ENCODE measurements around the gene PSME1. TPM values are rescaled to one million over a fixed set of nuclear protein-coding genes. Genes with fewer than 3 reads are reported as not detected.

PSME1 gene
- total and polyA plus RNA-seq, 2 of the 13 experiments (the other 11 are each of a cell fraction or from before 2014, with no cell fraction given): 159 to 608 TPM

DNA sequence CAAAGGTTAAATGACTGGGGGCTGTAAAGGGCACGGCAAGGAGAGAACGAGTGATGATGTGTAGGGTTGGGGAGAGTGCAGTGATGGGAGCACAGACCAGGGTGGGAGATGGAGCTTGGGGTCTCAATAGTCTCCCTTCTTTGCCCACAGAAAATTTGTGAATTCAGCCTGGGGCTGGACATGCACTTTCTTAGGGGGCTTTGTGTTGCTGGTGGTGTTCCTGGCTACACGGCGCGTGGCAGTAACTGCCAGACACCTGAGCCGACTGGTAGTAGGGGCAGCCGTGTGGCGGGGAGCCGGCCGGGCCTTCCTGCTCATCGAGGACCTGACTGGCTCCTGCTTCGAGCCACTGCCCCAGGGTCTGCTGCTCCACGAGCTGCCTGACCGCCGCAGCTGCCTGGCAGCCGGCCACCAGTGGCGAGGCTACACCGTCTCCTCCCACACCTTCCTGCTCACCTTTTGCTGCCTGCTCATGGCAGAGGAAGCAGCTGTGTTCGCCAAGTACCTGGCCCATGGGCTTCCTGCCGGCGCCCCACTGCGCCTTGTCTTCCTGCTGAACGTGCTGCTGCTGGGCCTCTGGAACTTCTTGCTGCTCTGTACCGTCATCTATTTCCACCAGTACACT is 3.8 kb upstream of the PSME1 start (continued):
- TF ChIP-seq, protein P1, sequence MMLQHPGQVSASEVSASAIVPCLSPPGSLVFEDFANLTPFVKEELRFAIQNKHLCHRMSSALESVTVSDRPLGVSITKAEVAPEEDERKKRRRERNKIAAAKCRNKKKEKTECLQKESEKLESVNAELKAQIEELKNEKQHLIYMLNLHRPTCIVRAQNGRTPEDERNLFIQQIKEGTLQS (CRISPR knock-in tag; IDR thresholded peaks at IDR 0.05): no peak
- 0 out of 2 replicates have a peak, but pooled peaks have one; percentile 13 for TF ChIP-seq KDM2A (CRISPR knock-in tag; IDR thresholded peaks at IDR 0.05; ENCODE audit: borderline replicate concordance, low read depth)
- TF ChIP-seq SOX13 (IDR thresholded peaks at IDR 0.05): no peak
- TF ChIP-seq SOX13 (CRISPR knock-in tag; conservative IDR thresholded peaks at IDR 0.05 in 1 of 2, IDR thresholded peaks at IDR 0.05 in 1 of 2): no peak
- TF ChIP-seq RELA (CRISPR knock-in tag; IDR thresholded peaks at IDR 0.05): no peak
- TF ChIP-seq, protein P2, sequence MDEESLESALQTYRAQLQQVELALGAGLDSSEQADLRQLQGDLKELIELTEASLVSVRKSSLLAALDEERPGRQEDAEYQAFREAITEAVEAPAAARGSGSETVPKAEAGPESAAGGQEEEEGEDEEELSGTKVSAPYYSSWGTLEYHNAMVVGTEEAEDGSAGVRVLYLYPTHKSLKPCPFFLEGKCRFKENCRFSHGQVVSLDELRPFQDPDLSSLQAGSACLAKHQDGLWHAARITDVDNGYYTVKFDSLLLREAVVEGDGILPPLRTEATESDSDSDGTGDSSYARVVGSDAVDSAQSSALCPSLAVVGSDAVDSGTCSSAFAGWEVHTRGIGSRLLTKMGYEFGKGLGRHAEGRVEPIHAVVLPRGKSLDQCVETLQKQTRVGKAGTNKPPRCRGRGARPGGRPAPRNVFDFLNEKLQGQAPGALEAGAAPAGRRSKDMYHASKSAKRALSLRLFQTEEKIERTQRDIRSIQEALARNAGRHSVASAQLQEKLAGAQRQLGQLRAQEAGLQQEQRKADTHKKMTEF (CRISPR knock-in tag; IDR thresholded peaks at IDR 0.05): no peak
- no peak for TF ChIP-seq HNRNPH1 (optimal IDR thresholded peaks at IDR 0.05; ENCODE audit: low read depth, low read length)
- TF ChIP-seq GATA4 (IDR thresholded peaks at IDR 0.05; ENCODE audit: borderline replicate concordance, low read depth): no peak
- TF ChIP-seq GABPA (IDR thresholded peaks at IDR 0.05; ENCODE audit: low read depth, low read length): no peak
- no peak for TF ChIP-seq GABPA (CRISPR knock-in tag; IDR thresholded peaks at IDR 0.05; ENCODE audit: low read depth)
- TF ChIP-seq HMG20A (CRISPR knock-in tag; IDR thresholded peaks at IDR 0.05; ENCODE audit: borderline replicate concordance): no peak
- TF ChIP-seq ZFP62 (CRISPR knock-in tag; IDR thresholded peaks at IDR 0.05): peak; percentile 67; the same call in 1 of the 2 replicates
- no peak for TF ChIP-seq ZNF879 (CRISPR knock-in tag; IDR thresholded peaks at IDR 0.05)
- no peak for TF ChIP-seq NFKBIZ (CRISPR knock-in tag; IDR thresholded peaks at IDR 0.05)
- TF ChIP-seq, protein P3, sequence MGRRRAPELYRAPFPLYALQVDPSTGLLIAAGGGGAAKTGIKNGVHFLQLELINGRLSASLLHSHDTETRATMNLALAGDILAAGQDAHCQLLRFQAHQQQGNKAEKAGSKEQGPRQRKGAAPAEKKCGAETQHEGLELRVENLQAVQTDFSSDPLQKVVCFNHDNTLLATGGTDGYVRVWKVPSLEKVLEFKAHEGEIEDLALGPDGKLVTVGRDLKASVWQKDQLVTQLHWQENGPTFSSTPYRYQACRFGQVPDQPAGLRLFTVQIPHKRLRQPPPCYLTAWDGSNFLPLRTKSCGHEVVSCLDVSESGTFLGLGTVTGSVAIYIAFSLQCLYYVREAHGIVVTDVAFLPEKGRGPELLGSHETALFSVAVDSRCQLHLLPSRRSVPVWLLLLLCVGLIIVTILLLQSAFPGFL (CRISPR knock-in tag; IDR thresholded peaks at IDR 0.05): 0 out of 2 replicates have a peak, but pooled peaks have one; percentile 87
- no peak for TF ChIP-seq ERF (CRISPR knock-in tag; IDR thresholded peaks at IDR 0.05)
- peak; percentile 42; the same call in 1 of the 2 replicates for TF ChIP-seq MTA1 (CRISPR knock-in tag; IDR thresholded peaks at IDR 0.05; ENCODE audit: borderline replicate concordance)
- no peak for TF ChIP-seq NKX3-1 (CRISPR knock-in tag; IDR thresholded peaks at IDR 0.05)
- TF ChIP-seq ZNF839 (CRISPR knock-in tag; IDR thresholded peaks at IDR 0.05; ENCODE audit: borderline replicate concordance): peak; percentile 61; the same call in 1 of the 2 replicates
- TF ChIP-seq, protein P4, sequence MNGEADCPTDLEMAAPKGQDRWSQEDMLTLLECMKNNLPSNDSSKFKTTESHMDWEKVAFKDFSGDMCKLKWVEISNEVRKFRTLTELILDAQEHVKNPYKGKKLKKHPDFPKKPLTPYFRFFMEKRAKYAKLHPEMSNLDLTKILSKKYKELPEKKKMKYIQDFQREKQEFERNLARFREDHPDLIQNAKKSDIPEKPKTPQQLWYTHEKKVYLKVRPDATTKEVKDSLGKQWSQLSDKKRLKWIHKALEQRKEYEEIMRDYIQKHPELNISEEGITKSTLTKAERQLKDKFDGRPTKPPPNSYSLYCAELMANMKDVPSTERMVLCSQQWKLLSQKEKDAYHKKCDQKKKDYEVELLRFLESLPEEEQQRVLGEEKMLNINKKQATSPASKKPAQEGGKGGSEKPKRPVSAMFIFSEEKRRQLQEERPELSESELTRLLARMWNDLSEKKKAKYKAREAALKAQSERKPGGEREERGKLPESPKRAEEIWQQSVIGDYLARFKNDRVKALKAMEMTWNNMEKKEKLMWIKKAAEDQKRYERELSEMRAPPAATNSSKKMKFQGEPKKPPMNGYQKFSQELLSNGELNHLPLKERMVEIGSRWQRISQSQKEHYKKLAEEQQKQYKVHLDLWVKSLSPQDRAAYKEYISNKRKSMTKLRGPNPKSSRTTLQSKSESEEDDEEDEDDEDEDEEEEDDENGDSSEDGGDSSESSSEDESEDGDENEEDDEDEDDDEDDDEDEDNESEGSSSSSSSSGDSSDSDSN (CRISPR knock-in tag; IDR thresholded peaks at IDR 0.05): 0 out of 2 replicates have a peak, but pooled peaks have one; percentile 28
- TF ChIP-seq, protein P5, sequence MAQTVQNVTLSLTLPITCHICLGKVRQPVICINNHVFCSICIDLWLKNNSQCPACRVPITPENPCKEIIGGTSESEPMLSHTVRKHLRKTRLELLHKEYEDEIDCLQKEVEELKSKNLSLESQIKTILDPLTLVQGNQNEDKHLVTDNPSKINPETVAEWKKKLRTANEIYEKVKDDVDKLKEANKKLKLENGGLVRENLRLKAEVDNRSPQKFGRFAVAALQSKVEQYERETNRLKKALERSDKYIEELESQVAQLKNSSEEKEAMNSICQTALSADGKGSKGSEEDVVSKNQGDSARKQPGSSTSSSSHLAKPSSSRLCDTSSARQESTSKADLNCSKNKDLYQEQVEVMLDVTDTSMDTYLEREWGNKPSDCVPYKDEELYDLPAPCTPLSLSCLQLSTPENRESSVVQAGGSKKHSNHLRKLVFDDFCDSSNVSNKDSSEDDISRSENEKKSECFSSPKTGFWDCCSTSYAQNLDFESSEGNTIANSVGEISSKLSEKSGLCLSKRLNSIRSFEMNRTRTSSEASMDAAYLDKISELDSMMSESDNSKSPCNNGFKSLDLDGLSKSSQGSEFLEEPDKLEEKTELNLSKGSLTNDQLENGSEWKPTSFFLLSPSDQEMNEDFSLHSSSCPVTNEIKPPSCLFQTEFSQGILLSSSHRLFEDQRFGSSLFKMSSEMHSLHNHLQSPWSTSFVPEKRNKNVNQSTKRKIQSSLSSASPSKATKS (CRISPR knock-in tag; IDR thresholded peaks at IDR 0.05): no peak
- TF ChIP-seq, protein P6, sequence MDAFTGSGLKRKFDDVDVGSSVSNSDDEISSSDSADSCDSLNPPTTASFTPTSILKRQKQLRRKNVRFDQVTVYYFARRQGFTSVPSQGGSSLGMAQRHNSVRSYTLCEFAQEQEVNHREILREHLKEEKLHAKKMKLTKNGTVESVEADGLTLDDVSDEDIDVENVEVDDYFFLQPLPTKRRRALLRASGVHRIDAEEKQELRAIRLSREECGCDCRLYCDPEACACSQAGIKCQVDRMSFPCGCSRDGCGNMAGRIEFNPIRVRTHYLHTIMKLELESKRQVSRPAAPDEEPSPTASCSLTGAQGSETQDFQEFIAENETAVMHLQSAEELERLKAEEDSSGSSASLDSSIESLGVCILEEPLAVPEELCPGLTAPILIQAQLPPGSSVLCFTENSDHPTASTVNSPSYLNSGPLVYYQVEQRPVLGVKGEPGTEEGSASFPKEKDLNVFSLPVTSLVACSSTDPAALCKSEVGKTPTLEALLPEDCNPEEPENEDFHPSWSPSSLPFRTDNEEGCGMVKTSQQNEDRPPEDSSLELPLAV (CRISPR knock-in tag; conservative IDR thresholded peaks at IDR 0.05; ENCODE audit: low read depth): no peak

All from HepG2 (cell line).